ENCODE data around the gene PLPP7. TPM values are rescaled to one million over a fixed set of nuclear protein-coding genes. Genes with fewer than 3 reads are reported as not detected.
"Not testable (repeated sequence)": the region's sequence is repeated elsewhere in the genome, so short reads cannot be mapped to it uniquely, and the experiment has no call there.

The PLPP7 gene
- total RNA-seq, 1 donor from 2014 or later, result 1.5 TPM

DNA sequence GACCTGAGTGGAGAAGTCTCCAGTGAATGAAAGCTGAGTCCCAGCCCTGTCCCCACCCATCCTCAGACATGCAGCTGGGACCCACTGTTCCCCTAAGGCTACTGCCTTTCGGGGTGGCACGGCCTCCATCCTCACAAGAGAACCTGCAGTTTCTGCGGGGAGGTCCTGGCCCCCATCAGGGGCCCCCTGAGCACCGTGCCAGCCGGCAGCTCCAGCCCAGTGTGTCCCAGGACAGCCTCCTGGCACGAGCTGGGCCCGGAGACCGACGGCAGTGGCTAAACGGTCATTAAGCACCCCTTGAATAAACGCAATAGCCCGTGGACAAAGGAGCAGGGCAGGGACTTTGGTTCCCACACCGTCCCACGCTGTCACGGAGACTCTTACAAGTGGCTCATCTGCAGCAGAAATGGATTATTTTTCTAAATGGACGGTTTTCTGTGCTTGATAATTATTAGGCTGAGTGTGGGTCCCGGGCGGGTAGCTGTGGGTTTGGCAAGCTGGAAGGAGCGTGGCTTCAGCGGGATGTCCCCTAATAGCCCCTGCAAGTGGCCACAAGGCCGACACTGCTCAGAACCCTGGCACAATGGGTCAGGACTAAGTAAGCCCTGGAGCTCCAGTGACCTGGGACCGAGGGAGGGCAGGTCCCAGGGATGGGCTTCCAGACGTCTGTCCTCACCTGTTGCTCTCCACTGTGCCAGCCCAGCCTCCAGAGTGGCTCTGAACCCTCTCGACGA, 30.7 kb upstream of the PLPP7 start:
- H3K9me3 Mint-ChIP-seq (ENCODE audit: low read depth), result no peaks in the 10 kb centered on the region
- peaks cover 9% of the 10 kb centered on the region for H3K4me1 Mint-ChIP-seq (ENCODE audit: low read depth)
- H3K36me3 Mint-ChIP-seq (ENCODE audit: low read depth), result peaks cover 5% of the 10 kb centered on the region
- H3K27me3 Mint-ChIP-seq (ENCODE audit: low read depth), result no peaks in the 10 kb centered on the region
- TF ChIP-seq, protein P1, sequence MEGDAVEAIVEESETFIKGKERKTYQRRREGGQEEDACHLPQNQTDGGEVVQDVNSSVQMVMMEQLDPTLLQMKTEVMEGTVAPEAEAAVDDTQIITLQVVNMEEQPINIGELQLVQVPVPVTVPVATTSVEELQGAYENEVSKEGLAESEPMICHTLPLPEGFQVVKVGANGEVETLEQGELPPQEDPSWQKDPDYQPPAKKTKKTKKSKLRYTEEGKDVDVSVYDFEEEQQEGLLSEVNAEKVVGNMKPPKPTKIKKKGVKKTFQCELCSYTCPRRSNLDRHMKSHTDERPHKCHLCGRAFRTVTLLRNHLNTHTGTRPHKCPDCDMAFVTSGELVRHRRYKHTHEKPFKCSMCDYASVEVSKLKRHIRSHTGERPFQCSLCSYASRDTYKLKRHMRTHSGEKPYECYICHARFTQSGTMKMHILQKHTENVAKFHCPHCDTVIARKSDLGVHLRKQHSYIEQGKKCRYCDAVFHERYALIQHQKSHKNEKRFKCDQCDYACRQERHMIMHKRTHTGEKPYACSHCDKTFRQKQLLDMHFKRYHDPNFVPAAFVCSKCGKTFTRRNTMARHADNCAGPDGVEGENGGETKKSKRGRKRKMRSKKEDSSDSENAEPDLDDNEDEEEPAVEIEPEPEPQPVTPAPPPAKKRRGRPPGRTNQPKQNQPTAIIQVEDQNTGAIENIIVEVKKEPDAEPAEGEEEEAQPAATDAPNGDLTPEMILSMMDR (IDR thresholded peaks at IDR 0.05), result no peak
- DNase-seq (ENCODE audit: low spot score), result no peak
- H3K4me3 Mint-ChIP-seq (ENCODE audit: unreplicated experiment), result no peak overlapping the region
- H3K27ac Mint-ChIP-seq (ENCODE audit: unreplicated experiment), result no peak overlapping the region

DNA sequence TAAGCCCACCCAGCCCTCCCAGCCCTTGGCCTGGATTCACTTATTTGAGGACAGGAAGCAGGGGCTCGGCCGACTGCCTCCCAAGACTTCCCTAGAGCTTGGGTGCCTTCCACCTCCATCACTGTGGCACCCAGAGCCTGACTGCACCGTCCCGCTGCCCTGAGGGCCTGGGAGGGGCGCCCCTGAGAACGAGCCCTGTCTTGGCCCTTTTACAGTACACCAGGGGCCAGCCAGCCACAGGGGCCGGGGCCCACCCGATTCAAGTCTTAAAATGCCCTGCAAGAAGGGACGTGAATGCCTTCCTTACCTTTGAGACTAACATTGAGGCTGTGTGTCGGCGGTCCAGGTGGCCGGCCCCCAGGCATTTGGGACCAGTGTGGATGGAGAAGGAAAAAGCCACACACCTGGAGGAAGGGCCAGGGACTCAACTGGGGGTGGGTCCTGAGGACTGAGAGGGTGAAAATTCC, 30.1 kb upstream of the PLPP7 start:
- H3K27ac Mint-ChIP-seq (ENCODE audit: unreplicated experiment), result no peak overlapping the region
- TF ChIP-seq, protein P1 (IDR thresholded peaks at IDR 0.05), result no peak
- H3K4me3 Mint-ChIP-seq (ENCODE audit: unreplicated experiment), result no peak overlapping the region
- H3K4me1 Mint-ChIP-seq (ENCODE audit: low read depth), result peaks cover 9% of the 10 kb centered on the region
- no peaks in the 10 kb centered on the region for H3K9me3 Mint-ChIP-seq (ENCODE audit: low read depth)
- DNase-seq (ENCODE audit: low spot score), result no peak
- peaks cover 5% of the 10 kb centered on the region for H3K36me3 Mint-ChIP-seq (ENCODE audit: low read depth)
- no peaks in the 10 kb centered on the region for H3K27me3 Mint-ChIP-seq (ENCODE audit: low read depth)

DNA sequence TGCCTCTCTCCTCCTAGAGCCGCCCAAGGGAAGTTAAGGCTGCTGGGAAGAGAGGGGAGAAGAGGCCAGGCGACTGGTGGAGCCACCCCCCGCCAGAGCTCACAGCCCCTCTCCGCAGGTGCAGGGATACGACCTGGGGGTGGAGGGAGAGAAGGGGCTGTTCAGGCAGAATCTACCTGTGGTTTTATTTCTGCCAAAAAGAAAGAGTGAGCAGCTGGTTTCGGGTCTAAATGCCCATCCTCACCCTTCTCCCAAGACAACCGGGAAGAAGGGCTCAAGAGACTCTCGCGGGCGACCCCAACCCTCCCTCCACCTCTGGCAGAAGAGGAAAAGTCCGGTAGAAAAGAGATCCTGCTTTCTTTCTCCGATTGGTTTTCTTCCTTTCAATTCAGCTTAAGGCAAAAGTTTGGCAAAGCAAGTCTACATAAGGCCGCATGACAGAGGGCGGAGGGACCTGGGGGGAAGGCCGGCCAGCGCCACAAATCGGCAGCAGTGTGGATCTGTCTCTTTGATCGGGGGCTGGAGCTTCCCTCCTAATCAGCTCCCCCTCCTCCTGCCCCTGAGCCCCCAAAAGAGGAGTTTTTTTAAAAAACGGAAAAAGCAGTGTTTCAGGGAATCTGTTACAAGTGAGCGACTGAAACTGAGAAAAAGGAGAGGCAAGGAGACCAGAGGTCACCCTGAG, 29.5 kb upstream of the PLPP7 start:
- no peak for DNase-seq (ENCODE audit: low spot score)
- H3K27me3 Mint-ChIP-seq (ENCODE audit: low read depth), result no peaks in the 10 kb centered on the region
- H3K9me3 Mint-ChIP-seq (ENCODE audit: low read depth), result no peaks in the 10 kb centered on the region
- no peak overlapping the region for H3K27ac Mint-ChIP-seq (ENCODE audit: unreplicated experiment)
- TF ChIP-seq, protein P1 (IDR thresholded peaks at IDR 0.05), result no peak
- peaks cover 9% of the 10 kb centered on the region for H3K4me1 Mint-ChIP-seq (ENCODE audit: low read depth)
- no peak overlapping the region for H3K4me3 Mint-ChIP-seq (ENCODE audit: unreplicated experiment)
- peaks cover 5% of the 10 kb centered on the region for H3K36me3 Mint-ChIP-seq (ENCODE audit: low read depth)

DNA sequence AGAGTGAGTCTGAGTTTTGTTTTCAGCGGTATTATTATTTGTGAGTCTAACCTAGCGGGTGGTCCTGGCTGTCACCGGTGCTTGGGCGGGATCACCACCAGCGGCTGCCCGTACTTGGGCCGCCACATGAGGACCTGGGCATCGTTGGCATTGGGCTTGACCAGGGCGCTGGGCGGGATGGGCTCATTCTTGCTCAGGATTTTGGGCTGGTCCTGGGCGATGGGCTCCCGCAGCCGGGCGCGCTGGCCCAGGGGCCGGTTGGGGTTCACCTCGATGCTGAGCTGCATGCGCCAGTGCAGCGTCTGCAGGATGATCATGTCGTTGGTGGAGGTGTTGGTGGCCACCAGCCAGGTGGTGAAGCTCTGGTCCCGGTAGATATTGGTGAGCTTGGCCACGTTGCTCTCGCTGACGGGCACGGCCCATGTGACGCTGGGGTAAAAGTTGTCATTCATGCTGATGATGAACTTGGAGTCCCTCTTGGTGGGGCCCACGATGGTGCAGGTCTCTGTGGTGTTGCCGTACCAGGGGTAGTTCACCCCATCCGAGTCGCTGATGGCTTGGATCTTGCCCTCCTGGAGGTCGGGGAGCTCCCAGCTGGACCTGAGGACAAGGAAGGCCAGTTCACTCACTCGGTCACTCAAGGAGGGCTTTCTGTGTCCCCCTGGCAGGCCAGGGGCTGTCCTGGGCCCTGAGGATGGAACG, 28.6 kb upstream of the PLPP7 start:
- Mint-ChIP-seq H3K9me3 (ENCODE audit: low read depth) (no peaks in the 10 kb centered on the region), H3K4me1 (ENCODE audit: low read depth) (peaks cover 6% of the 10 kb centered on the region), H3K27ac (ENCODE audit: unreplicated experiment) (no peak overlapping the region), H3K36me3 (ENCODE audit: low read depth) (peaks cover 5% of the 10 kb centered on the region), H3K4me3 (ENCODE audit: unreplicated experiment) (no peak overlapping the region), H3K27me3 (ENCODE audit: low read depth) (no peaks in the 10 kb centered on the region)
- DNase-seq (ENCODE audit: low spot score), result no peak
- TF ChIP-seq, protein P1 (IDR thresholded peaks at IDR 0.05), result no peak

DNA sequence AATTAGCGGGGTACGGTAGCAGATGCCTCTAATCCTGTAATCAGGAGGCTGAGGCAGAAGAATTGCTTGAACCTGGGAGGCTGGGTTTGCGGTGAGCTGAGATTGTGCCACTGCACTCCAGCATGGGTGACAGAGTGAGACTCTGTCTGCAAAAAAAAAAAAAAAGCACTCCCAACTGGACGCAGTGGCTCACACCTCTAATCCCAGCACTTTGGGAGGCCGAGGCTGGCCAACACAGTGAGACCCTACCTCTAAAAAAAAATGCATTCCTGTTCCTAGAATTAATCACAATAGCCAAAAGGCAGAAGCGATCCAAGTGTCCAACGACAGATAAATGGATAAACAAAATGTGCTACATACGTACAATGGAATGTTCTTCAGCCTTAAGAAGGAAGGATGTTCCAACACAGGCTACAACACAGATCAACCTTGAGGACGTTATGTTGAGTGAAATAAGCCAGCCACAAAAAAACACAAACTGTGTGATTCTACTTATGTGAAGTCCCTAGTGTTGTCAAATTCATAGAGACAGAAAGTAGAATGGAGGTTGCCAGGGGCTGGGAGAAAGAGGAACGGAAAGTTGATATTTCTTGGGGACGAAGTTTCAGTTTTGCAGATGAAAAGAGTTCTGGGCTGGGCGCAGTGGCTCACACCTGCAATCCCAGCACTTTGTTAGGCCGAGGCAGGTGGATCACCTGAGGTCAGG, 27.0 kb upstream of the PLPP7 start:
- no peaks in the 10 kb centered on the region for H3K27me3 Mint-ChIP-seq (ENCODE audit: low read depth)
- no peak overlapping the region for H3K27ac Mint-ChIP-seq (ENCODE audit: unreplicated experiment)
- no peak for DNase-seq (ENCODE audit: low spot score)
- H3K9me3 Mint-ChIP-seq (ENCODE audit: low read depth), result no peaks in the 10 kb centered on the region
- no peaks in the 10 kb centered on the region for H3K4me1 Mint-ChIP-seq (ENCODE audit: low read depth)
- H3K36me3 Mint-ChIP-seq (ENCODE audit: low read depth), result peaks cover 5% of the 10 kb centered on the region
- TF ChIP-seq, protein P1 (IDR thresholded peaks at IDR 0.05), result no peak
- H3K4me3 Mint-ChIP-seq (ENCODE audit: unreplicated experiment), result no peak overlapping the region

DNA sequence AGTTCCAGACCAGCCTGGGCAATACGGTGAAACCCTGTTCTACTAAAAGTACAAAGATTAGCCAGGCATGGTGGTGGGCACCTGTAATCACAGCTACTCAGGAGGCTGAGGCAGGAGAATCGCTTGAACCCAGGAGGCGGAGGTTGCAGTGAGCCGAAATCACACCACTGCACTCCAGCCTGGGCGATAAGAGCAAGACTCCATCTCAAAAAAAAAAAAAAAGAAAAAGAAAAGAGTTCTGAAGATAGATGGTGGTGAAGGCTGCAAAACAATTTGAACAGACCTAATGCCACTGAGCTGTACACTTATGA, 26.5 kb upstream of the PLPP7 start:
- not testable (repeated sequence) for H3K27ac Mint-ChIP-seq (ENCODE audit: unreplicated experiment); H3K4me3 Mint-ChIP-seq (ENCODE audit: unreplicated experiment); H3K9me3 Mint-ChIP-seq (ENCODE audit: low read depth); DNase-seq (ENCODE audit: low spot score); H3K27me3 Mint-ChIP-seq (ENCODE audit: low read depth); H3K36me3 Mint-ChIP-seq (ENCODE audit: low read depth); H3K4me1 Mint-ChIP-seq (ENCODE audit: low read depth)

Measured in chondrocyte (in vitro differentiated cells).